HG03280 (cell line): ENCODE results near the gene C1orf159.
"Not testable (repeated sequence)": the region's sequence is repeated elsewhere in the genome, so short reads cannot be mapped to it uniquely, and the experiment has no call there.

ENCODE experiments used
- ATAC-seq: cut with Tn5 transposase; IDR thresholded peaks from one replicate; pipeline ENCODE4 v1.9.1; 2021; ENCODE audit warnings: mild to moderate bottlenecking, moderate library complexity; ENCODE audit not compliant: unreplicated experiment

The C1orf159 gene

GRCh38 chr1:1119272-1119890 lies 3.5 kb upstream of the C1orf159 start:
- ATAC-seq: no peak

DNA sequence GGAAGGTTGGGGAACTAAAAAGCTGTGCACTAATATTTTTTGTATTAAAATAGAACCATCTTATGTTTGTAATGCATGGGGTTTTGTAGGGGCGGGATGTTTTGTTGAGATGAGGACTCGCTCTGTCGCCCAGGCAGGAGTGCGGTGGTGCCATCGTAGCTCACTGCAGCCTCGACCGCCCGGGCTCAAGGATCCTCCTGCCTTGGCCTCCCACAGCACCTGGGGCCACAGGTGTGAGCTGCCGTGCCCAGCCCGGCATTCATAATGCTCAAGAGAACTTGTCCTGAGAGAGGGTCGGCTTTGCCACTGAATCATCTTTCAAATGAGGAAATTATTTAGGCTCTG lies 3.0 kb upstream of the C1orf159 start:
- no peak for ATAC-seq

DNA sequence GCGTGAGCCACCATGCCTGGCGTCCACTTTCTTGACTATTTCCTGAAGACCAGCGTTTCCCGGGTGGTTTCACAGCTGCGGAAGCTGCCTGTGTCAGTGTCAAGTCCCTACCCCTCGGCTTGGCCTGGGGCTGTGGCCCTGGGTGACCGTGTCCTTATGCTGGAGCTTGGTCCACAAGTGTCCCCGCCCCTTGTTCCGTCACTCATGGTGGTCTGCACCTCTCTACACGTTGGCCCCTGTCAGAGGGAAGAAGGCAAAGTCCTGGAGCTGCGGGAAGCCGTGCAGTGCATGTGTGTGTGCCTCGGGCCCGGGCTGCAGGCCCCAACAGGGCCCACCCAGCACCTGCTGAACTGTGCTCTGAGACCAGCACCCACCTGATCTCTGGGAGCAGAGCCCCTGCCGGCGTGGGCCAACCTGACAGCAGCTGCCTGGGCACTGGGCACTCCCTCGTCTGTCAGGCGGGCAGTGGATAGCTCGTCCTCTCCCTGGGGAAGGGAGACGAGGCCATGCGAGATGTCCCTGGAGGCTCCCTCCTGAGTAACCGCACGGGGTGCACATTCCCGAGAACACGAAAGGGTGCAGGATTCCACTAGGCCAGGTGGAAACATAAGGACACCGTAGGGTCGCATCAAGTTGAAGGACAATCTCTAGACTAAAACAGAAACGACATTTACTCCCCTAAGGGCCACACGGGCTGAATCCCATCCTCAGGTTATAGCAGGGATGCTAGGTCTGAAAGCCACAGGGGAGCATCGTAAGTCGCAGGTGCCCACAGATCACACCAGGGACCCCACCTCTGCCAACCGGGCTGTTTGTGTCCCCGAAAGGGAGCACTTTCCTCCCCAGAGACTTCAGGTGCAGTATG lies 2.4 kb upstream of the C1orf159 start:
- ATAC-seq: no peak

DNA sequence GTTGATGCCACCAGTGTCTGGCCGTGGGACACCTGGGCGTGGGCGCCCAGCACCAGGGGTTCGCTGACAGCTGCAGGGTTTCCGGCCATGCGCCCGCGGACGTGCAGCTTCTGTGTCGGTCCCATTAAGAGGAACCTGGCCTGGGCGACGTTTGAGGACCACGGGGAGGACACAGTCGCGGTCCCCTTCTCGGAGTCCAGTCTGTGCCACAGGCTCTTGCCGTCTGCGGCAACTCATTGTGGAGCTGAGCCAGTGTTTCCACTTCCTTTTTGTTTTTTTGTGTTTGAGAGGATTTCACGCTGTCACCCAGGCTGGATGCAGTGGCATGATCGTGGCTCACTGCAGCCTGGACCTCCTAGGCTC lies 1.6 kb upstream of the C1orf159 start:
- no peak for ATAC-seq

GRCh38 chr1:1116701-1117468 lies 996 bp upstream of the C1orf159 start:
- no peak for ATAC-seq

GRCh38 chr1:1115136-1115785 lies 628 bp downstream of the C1orf159 start:
- no peak for ATAC-seq

- ATAC-seq: no peak
Observed at GRCh38 chr1:1114431-1114830, 1.5 kb downstream of the C1orf159 start.

DNA sequence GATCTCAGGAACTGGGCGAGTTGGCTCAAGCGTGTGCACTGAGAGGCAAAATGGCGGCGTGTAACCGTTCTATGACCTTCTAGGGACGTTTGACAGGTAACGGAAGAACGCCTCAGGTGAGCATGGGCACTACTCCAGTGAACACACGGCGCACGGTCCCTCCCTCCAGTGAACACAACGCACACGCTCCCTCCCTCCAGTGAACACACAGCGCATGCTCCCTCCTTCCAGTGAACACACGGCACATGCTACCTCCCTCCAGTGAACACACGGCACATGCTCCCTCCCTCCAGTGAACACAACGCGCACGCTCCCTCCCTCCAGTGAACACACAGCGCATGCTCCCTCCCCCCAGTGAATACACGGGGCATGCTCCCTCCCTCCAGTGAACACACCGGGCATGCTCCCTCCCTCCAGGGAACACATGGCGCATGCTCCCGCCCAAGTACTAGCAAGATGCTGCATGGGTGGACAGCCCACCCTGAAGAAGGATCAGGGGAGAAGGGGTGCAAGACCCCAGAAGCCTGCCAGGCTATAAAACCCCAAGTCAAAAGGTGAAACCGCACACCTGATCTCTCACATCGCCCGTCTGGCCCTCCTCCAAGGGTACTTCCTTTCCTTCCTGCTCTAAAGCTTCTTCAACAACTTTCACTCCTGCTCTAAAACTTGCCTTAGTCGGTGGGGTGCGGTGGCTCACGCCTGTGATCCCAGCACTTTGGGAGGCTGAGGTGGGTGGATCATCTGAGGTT lies 3.5 kb downstream of the C1orf159 start:
- ATAC-seq: no peak

GRCh38 chr1:1111516-1112236 lies 4.2 kb downstream of the C1orf159 start:
- ATAC-seq: no peak

GRCh38 chr1:1110561-1110971 lies 5.3 kb downstream of the C1orf159 start:
- no peak for ATAC-seq

GRCh38 chr1:1109743-1110142 lies 6.1 kb downstream of the C1orf159 start:
- ATAC-seq: no peak

DNA sequence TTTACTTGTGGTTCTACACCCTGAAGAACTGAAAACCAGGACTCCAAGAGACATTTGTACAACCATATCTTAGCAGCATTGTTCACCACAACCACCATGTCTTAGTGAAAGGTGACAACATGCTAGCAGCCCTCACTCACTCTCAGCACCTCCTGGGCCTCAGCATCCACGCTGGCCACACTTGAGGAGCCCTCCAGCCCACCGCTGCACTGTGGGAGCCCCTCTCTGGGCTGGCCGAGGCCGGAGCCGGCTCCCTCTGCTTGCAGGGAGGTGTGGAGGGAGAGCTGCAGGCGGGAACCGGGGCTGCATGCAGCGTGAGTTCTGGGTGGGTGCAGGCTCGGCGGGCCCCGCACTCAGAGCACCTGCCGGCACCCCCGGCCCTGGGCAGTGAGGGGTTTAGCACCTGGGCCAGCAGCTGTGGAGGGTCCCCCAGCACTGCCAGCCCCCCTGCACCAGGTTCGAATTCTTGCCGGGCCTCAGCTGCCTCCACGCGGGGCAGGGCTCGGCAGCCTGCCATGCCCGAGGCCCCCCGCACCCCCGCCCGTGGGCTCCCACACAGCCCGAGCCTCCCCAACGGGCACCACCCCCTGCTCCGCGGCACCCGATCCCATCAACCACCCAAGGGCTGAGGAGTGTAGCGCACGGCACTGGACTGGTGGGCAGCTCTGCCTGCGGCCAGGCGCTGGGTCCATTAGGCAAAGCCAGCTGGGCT lies 9.2 kb downstream of the C1orf159 start:
- ATAC-seq: no peak

DNA sequence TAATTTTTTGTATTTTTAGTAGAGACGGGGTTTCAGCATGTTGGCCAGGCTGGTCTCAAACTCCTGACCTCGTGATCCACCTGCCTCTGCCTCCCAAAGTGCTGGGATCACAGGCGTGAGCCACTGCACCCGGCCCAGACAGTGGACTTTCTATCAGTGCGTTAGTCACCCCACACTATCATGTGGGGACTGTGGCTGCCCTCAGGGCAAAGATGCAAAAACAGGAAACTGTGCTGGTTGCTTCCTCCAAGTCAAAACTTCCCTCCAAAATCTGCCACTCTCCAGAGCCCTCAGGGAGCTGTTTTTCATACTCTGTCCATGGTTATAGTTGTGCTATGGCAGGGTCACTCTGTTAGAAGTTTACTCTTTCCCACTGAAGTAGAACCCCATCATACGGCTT lies 11.7 kb downstream of the C1orf159 start:
- ATAC-seq: not testable (repeated sequence)

GRCh38 chr1:1101503-1101902 lies 14.4 kb downstream of the C1orf159 start:
- ATAC-seq: no peak

DNA sequence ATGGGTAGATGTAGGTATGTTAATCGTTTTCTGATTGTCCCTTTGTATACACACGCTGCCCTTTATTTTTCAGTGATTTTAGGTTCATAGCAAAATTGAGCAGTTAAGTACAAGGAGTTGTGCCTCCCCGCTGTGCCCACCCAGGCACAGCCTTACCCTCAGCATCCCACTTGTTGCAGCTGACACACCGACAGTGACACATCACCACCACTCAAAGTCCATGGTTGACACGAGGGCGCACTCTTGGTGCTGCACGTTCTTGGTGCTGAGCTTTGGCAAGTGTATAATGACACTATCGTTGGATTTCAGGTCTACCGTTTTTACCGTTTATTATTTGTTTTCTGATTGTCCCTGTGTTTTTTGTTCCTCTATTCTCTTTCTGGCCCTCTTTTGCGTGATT lies 15.6 kb downstream of the C1orf159 start:
- no peak for ATAC-seq

DNA sequence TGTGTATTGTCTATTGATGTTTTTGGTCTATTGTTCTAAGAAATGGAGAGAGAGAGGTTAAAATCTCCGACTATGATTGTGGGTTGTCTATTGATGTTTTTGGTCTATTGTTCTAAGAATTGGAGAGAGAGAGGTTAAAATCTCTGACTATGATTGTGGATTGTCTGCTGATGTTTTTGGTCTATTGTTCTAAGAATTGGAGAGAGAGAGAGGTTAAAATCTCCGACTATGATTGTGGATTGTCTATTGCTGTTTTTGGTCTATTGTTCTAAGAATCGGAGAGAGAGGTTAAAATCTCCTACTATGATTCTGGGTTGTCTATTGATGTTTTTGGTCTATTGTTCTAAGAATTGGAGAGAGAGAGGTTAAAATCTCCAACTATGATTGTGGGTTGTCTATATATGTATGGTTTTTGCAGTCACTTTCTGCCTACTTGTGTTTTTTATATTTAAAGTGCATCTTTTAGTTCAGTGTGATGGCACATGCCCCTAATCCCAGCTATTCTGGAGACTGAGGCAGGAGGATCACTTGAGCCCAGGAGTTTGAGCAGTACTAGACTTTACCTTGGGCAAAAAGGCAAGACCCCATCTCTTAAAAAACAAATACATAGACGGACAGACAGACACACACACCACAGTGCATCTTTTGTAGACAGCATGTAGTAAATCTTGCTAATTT lies 16.2 kb downstream of the C1orf159 start:
- ATAC-seq: no peak

DNA sequence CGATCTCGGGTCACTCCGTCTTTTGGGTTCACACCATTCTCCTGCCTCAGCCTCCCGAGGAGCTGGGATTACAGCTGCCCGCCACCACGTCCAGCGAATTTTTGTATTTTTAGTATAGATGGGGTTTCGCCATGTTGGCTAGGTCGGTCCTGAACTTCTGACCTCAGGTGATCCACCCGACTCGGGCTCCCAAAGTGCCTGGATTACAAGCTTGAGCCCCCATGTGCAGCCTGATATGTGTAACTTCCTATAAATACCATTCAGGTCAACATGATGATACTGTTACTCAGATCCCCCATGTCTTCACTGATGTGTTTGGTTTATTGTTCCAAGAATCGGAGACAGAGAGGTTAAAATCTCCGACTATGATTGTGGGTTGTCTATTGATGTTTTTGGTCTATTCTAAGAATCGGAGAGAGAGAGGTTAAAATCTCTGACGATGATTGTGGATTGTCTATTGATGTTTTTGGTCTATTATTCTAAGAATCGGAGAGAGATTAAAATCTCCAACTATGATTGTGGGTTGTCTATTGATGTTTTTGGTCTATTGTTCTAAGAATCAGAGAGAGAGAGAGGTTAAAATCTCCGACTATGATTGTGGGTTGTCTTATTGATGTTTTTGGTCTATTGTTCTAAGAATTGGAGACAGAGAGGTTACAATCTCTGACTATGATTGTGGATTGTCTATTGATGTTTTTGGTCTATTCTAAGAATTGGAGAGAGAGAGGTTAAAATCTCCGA lies 17.0 kb downstream of the C1orf159 start:
- no peak for ATAC-seq

GRCh38 chr1:1096136-1096535 lies 19.8 kb downstream of the C1orf159 start:
- not testable (repeated sequence) for ATAC-seq
